Fibroblast of pulmonary artery (primary cell): Measurements from ENCODE around the gene ADNP.

Experiments
- DNase-seq: peaks from one replicate; pipeline ENCODE4 v3.0.0-alpha.2; 2010; ENCODE audit warnings: low read depth
- H3K4me3 ChIP-seq: replicated peaks from 2 replicates; pipeline ENCODE4 v1.5.1; 2011; ENCODE audit warnings: low read depth, mild to moderate bottlenecking, control low read depth, low read length, moderate library complexity
- TF ChIP-seq, protein P1 (sequence below): IDR thresholded peaks from 2 replicates; pipeline ENCODE4 v1.5.1; 2011; ENCODE audit warnings: mild to moderate bottlenecking, control low read depth, low read length, inconsistent platforms; ENCODE audit errors: missing control alignments

ADNP gene

DNA sequence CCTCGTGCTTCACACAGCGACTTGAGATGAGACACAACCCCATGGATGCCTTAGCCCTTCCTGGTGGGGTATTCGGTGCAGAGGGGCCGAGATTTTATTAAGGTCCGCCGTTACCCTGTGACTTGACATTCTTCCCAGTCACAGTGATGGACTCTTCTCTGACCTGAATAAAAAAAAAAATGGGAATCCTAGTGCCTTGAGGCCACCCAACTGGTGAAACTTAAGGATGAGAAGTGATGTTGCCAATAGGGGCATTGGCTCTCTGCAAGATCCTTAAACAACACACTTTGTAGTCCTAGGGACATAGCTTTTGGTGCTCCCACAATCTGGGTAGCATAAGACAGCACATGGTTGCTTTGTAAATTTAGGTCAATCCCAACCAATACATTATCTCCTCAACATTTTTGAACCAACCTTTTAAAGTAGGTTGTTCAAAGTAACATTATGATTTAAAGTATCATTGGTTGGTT is 814 bp upstream of the ADNP start:
- TF ChIP-seq, protein P1, sequence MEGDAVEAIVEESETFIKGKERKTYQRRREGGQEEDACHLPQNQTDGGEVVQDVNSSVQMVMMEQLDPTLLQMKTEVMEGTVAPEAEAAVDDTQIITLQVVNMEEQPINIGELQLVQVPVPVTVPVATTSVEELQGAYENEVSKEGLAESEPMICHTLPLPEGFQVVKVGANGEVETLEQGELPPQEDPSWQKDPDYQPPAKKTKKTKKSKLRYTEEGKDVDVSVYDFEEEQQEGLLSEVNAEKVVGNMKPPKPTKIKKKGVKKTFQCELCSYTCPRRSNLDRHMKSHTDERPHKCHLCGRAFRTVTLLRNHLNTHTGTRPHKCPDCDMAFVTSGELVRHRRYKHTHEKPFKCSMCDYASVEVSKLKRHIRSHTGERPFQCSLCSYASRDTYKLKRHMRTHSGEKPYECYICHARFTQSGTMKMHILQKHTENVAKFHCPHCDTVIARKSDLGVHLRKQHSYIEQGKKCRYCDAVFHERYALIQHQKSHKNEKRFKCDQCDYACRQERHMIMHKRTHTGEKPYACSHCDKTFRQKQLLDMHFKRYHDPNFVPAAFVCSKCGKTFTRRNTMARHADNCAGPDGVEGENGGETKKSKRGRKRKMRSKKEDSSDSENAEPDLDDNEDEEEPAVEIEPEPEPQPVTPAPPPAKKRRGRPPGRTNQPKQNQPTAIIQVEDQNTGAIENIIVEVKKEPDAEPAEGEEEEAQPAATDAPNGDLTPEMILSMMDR = no peak
- no peak for DNase-seq
- H3K4me3 ChIP-seq = peak overlapping the region; percentile 84

DNA sequence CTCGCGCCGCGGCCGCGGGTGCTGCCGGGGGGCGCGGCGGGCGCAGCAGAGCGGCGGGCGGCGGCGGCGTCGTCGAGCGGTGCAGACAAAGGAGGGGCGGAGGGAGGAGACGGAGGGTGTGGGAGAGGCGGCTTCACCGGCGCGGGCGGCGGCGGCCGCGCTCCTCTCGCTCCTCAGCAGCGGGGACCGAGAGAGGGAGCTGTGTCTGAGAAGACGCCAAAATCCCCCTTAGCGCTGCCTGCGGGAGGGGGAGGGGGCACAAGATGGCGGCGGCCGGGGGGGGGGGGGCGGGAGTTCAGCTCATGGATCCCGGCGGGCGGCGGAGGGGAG is 296 bp downstream of the ADNP start:
- peak overlapping the region; percentile 84 for H3K4me3 ChIP-seq
- no peak for DNase-seq
- TF ChIP-seq, protein P1 = no peak

DNA sequence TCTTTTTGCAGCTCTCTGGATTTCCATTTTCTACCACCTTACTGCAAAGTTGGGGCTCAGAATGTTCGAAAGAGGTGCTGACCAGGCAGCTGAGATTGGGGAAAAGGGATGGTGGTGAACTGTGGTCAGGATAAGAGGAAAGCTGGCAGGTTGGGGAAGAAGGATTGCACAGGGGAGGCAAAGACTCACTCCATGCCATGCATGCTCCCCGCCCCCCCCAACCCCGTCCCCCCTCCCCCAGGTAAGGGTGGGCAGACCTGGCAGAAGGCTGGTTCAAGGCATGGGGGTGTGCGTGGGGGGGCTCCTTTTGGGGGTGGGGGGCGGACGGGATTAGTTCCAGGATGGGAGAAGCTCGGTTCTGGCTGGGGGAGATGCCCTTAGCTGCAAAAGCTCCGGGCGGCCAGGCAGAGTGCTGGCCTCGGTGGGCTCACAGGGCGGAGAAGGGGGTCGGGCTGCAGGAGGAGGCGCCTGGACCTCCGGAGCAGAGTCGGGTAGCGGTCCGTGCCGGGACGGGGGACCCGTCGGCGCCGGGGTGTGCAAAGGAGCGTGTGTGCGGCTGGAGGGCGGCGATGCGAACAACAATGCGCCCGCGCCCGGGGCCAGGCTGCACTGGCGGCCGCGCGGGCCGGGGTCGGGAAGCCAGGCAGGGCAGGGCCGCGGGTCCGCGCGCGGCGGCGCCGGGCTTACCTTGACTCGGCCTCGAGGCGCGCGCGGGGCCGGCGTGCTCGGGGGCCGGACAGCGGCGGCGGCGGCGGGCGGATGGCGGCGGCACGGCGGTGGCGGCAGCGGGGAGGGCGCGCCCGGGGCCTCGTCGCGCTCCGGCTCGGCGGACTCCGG is 880 bp downstream of the ADNP start:
- peak overlapping the region; percentile 84 for H3K4me3 ChIP-seq
- DNase-seq = no peak
- TF ChIP-seq, protein P1 = no peak

DNA sequence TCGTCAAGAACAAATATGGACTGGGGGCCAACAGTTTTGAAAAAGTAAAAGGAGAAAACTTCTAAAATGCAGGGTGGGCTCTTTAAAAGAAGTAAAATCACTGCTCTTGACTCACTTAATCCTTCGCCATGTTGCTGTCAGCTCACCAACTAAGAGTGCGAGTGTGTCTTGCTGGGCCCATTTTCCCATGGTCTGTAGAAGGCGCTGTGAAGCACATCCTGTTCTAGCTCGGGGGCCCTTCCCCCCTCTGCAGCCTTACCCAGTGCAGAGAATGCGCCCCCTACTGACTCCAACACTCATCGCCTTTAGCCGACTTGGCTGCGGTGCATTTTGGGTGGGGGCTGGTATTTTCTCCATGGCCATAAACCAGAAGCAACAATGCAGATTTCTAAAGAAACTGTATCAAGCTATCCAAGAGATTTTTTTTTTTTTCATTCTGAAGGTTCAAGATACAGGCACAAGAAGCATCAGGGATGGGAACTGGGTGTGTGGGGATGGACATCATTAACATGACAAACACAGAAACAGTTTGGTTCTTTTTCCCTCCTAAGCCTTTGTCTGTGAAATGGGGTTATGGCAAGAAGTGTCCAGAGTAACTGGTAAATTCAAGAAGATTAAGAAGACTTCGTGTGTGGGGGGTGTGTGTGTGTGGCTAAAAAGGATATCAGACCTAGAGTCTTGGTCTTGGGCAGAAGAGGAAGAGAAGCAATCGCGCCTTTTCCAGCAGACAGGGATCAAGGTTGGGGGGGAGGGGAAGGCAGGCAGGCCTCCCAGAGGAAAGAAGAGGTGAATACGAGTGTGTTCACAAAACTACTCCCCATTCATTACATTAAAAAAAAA is 1.7 kb downstream of the ADNP start:
- TF ChIP-seq, protein P1 = no peak
- DNase-seq = peak; percentile 97
- peak overlapping the region; percentile 84 for H3K4me3 ChIP-seq

DNA sequence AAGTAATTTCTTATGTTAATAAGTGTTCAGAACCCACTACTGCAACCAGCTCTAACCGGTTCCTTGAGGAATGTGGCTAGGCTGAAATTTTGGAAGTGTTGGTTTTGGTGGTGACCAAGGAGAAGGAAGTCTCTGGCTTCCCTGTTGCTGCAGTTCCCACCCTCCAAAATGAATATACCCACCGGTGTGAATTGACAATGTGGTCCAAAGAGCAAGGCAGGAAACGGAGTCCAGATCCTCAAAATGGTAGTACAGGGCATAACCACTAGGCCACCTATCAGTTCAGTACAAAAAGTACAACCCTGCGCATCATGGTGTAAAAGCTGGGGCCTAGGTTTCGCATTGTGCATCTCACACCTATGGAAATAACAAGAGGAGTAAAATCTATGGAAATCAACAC is 2.8 kb downstream of the ADNP start:
- DNase-seq = no peak
- TF ChIP-seq, protein P1 = no peak
- peak overlapping the region; percentile 84 for H3K4me3 ChIP-seq

DNA sequence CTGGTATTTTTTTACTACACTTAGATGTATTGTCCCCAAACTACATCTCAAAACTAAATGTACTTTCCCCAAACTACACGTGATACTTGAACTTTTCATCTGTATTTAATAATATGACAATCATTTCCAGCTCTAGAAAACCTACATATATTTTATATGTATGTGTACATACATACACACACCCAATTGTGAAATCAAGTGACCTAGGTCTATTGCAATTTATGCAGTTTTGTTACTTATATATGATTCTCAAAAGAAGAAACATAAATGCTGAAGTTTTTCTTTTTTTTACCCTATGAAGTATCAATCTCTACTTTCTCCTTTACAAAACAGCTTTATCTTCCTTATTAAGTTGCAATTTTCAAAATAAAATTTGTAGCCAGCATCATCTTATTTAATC is 4.7 kb downstream of the ADNP start:
- no peak for DNase-seq
- no peak overlapping the region for H3K4me3 ChIP-seq
- TF ChIP-seq, protein P1 = no peak
